HCT116 (cell line): Measurements from ENCODE around the gene CNTN5.

Experiments
- CEBPB ChIP-seq: IDR thresholded peaks from 2 replicates; pipeline ENCODE4 v1.6.1; 2012; ENCODE audit warnings: low read depth
- EZH2 ChIP-seq: fragments of 200-600 bp; sonication (generic); IDR thresholded peaks from 2 replicates; pipeline ENCODE4 v1.6.1; 2017; ENCODE audit warnings: antibody characterized with exemption, mixed run types
- EZH2phosphoT487 ChIP-seq: fragments of 200-600 bp; IDR thresholded peaks from 2 replicates; pipeline ENCODE4 v1.6.1; 2018; ENCODE audit warnings: antibody characterized with exemption, borderline replicate concordance
- POLR2A ChIP-seq: IDR thresholded peaks from 2 replicates; pipeline ENCODE4 v1.7.0; 2011; ENCODE audit warnings: borderline replicate concordance; ENCODE audit not compliant: insufficient read depth, insufficient read length; ENCODE audit errors: extremely low read depth
- POLR2AphosphoS5 ChIP-seq: IDR thresholded peaks from 2 replicates; pipeline ENCODE4 v1.6.1; 2011; ENCODE audit warnings: mild to moderate bottlenecking, low read depth, low read length, moderate library complexity
- SIN3A ChIP-seq: IDR thresholded peaks from 2 replicates; pipeline ENCODE4 v1.6.1; 2012; ENCODE audit warnings: low read depth
- TCF7L2 ChIP-seq: IDR thresholded peaks from 2 replicates; pipeline ENCODE4 v1.7.0; 2011; ENCODE audit warnings: borderline replicate concordance, inconsistent platforms; ENCODE audit not compliant: insufficient read depth, insufficient read length; ENCODE audit errors: extremely low read depth
- YY1 ChIP-seq: IDR thresholded peaks from 2 replicates; pipeline ENCODE4 v1.6.1; 2011; ENCODE audit warnings: low read length, low read depth, moderate library complexity, mild to moderate bottlenecking; ENCODE audit not compliant: insufficient replicate concordance; ENCODE audit errors: extremely low read depth
- ZFX ChIP-seq: fragments of 450-650 bp; IDR thresholded peaks from 2 replicates; pipeline ENCODE4 v1.6.1; 2017
- TF ChIP-seq, protein P1 (sequence below): IDR thresholded peaks from 2 replicates; pipeline ENCODE4 v1.6.1; 2012
- TF ChIP-seq, protein P2 (sequence below), 3 experiments: fragments of 200-600 bp in 1 of 3; sonication (generic) in 1 of 3; IDR thresholded peaks in 2 of 3; conservative IDR thresholded peaks in 1 of 3; 2 replicates each; pipeline ENCODE4 v1.5.1; 2012 to 2017; ENCODE audit warnings: low read depth in 2 of 3, low read length in 2 of 3, antibody characterized with exemption in 1 of 3, borderline replicate concordance in 1 of 3, control low read depth in 1 of 3, mild to moderate bottlenecking in 1 of 3, mixed read lengths in 1 of 3, mixed run types in 1 of 3, moderate library complexity in 1 of 3; ENCODE audit not compliant: insufficient read depth in 1 of 3
- TF ChIP-seq, protein P3 (sequence below): IDR thresholded peaks from 2 replicates; pipeline ENCODE4 v1.6.1; 2012; ENCODE audit warnings: low read depth

DNA sequence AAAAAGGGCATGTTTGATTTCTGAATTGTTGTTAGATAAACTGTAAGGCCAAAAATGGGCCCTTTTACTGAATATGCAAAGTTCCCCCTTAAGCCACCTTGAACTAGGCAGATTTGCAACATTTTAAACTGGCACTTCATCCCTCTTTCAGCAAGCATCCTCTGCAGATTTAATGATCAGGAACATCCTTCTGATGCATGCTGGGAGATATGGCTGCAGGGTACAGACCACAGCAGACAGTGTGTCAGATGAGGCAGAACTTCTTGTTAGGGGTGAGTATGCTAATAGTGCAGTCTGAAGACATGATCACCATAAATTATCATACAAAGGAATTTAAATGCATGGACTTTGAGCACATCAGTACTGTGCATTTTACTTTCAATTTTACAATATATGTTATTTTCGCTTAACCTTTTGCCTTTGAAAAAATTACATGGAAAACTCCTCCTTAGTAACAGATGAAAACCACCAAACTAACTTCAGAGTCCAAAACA is 1203.8 kb downstream of the CNTN5 start:
- no peak for TF ChIP-seq EZH2
- TF ChIP-seq, protein P1, sequence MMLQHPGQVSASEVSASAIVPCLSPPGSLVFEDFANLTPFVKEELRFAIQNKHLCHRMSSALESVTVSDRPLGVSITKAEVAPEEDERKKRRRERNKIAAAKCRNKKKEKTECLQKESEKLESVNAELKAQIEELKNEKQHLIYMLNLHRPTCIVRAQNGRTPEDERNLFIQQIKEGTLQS, result no peak
- no peak for TF ChIP-seq EZH2phosphoT487
- no peak for TF ChIP-seq CEBPB
- TF ChIP-seq, protein P2, sequence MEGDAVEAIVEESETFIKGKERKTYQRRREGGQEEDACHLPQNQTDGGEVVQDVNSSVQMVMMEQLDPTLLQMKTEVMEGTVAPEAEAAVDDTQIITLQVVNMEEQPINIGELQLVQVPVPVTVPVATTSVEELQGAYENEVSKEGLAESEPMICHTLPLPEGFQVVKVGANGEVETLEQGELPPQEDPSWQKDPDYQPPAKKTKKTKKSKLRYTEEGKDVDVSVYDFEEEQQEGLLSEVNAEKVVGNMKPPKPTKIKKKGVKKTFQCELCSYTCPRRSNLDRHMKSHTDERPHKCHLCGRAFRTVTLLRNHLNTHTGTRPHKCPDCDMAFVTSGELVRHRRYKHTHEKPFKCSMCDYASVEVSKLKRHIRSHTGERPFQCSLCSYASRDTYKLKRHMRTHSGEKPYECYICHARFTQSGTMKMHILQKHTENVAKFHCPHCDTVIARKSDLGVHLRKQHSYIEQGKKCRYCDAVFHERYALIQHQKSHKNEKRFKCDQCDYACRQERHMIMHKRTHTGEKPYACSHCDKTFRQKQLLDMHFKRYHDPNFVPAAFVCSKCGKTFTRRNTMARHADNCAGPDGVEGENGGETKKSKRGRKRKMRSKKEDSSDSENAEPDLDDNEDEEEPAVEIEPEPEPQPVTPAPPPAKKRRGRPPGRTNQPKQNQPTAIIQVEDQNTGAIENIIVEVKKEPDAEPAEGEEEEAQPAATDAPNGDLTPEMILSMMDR (IDR thresholded peaks at IDR 0.05 in 2 of 3, conservative IDR thresholded peaks at IDR 0.05 in 1 of 3; ENCODE audit: borderline replicate concordance in 1 of 3, insufficient read depth in 1 of 3, low read depth in 2 of 3, low read length in 2 of 3), result no peak
- TF ChIP-seq YY1, result no peak
- no peak for TF ChIP-seq POLR2A
- TF ChIP-seq, protein P3, sequence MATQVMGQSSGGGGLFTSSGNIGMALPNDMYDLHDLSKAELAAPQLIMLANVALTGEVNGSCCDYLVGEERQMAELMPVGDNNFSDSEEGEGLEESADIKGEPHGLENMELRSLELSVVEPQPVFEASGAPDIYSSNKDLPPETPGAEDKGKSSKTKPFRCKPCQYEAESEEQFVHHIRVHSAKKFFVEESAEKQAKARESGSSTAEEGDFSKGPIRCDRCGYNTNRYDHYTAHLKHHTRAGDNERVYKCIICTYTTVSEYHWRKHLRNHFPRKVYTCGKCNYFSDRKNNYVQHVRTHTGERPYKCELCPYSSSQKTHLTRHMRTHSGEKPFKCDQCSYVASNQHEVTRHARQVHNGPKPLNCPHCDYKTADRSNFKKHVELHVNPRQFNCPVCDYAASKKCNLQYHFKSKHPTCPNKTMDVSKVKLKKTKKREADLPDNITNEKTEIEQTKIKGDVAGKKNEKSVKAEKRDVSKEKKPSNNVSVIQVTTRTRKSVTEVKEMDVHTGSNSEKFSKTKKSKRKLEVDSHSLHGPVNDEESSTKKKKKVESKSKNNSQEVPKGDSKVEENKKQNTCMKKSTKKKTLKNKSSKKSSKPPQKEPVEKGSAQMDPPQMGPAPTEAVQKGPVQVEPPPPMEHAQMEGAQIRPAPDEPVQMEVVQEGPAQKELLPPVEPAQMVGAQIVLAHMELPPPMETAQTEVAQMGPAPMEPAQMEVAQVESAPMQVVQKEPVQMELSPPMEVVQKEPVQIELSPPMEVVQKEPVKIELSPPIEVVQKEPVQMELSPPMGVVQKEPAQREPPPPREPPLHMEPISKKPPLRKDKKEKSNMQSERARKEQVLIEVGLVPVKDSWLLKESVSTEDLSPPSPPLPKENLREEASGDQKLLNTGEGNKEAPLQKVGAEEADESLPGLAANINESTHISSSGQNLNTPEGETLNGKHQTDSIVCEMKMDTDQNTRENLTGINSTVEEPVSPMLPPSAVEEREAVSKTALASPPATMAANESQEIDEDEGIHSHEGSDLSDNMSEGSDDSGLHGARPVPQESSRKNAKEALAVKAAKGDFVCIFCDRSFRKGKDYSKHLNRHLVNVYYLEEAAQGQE, result no peak
- no peak for TF ChIP-seq TCF7L2
- TF ChIP-seq POLR2AphosphoS5, result no peak
- TF ChIP-seq ZFX, result no peak
- no peak for TF ChIP-seq SIN3A
